ENCODE measurements around the gene EFNA1. TPM values are rescaled to one million over a fixed set of nuclear protein-coding genes. Genes with fewer than 3 reads are reported as not detected.

EFNA1 gene
- polyA plus RNA-seq, 1 donor from 2014 or later: 0.50 TPM

GRCh38 chr1:155140630-155140953, 12.9 kb downstream of the EFNA1 start:
- no peaks in the 10 kb centered on the region for H3K36me3 ChIP-seq (ENCODE audit: insufficient read depth, low read length)
- no peaks in the 10 kb centered on the region for H3K9me3 ChIP-seq (ENCODE audit: low read length)
- H3K9ac ChIP-seq (ENCODE audit: low read length): peak overlapping the region; percentile 79
- no peaks in the 10 kb centered on the region for H3K27me3 ChIP-seq (ENCODE audit: insufficient read depth, low read depth, low read length)
- H3K27ac ChIP-seq (ENCODE audit: low read length): peak overlapping the region; percentile 65
- no peak for TF ChIP-seq EP300 (conservative IDR thresholded peaks at IDR 0.05; ENCODE audit: poor library complexity, severe bottlenecking)
- peaks cover 10% of the 10 kb centered on the region for H3K79me2 ChIP-seq (replicated peaks; ENCODE audit: insufficient read depth, low read length)
- no peaks in the 10 kb centered on the region for H3K9me2 ChIP-seq (ENCODE audit: insufficient read depth, low read length)
- no peaks in the 10 kb centered on the region for H4K20me1 ChIP-seq (ENCODE audit: insufficient read depth)
- H3K4me2 ChIP-seq (ENCODE audit: low read length): peak overlapping the region; percentile 69
- H2AFZ ChIP-seq (ENCODE audit: low read depth, low read length): peak overlapping the region; percentile 94
- peak overlapping the region; percentile 99 for H3K4me3 ChIP-seq (ENCODE audit: low read length)
- H3F3A ChIP-seq (ENCODE audit: insufficient read depth, low read length, poor library complexity, severe bottlenecking): no peaks in the 10 kb centered on the region

GRCh38 chr1:155141749-155142148, 14.1 kb downstream of the EFNA1 start:
- H3F3A ChIP-seq (ENCODE audit: insufficient read depth, low read length, poor library complexity, severe bottlenecking): no peaks in the 10 kb centered on the region
- peaks cover 10% of the 10 kb centered on the region for H3K79me2 ChIP-seq (replicated peaks; ENCODE audit: insufficient read depth, low read length)
- TF ChIP-seq RAD21 (conservative IDR thresholded peaks at IDR 0.05) (no peak), EP300 (conservative IDR thresholded peaks at IDR 0.05; ENCODE audit: poor library complexity, severe bottlenecking) (no peak), REST (IDR thresholded peaks at IDR 0.05; ENCODE audit: borderline replicate concordance) (no peak), POLR2AphosphoS5 (IDR thresholded peaks at IDR 0.05) (no peak), EZH2 (IDR thresholded peaks at IDR 0.05; ENCODE audit: borderline replicate concordance, insufficient read depth, low read length, poor library complexity, severe bottlenecking) (no peak), CTCF (IDR thresholded peaks at IDR 0.05; ENCODE audit: poor library complexity, severe bottlenecking) (no peak), SMC3 (conservative IDR thresholded peaks at IDR 0.05; ENCODE audit: poor library complexity) (no peak), MXI1 (conservative IDR thresholded peaks at IDR 0.05; ENCODE audit: poor library complexity, severe bottlenecking) (no peak), TAF1 (IDR thresholded peaks at IDR 0.05; ENCODE audit: low read depth) (no peak)
- H4K20me1 ChIP-seq (ENCODE audit: insufficient read depth): no peaks in the 10 kb centered on the region
- no peak overlapping the region for H2AFZ ChIP-seq (ENCODE audit: low read depth, low read length)
- no peaks in the 10 kb centered on the region for H3K9me2 ChIP-seq (ENCODE audit: insufficient read depth, low read length)
- H3K27ac ChIP-seq (ENCODE audit: low read length): no peak overlapping the region
- H3K36me3 ChIP-seq (ENCODE audit: insufficient read depth, low read length): no peaks in the 10 kb centered on the region
- H3K4me3 ChIP-seq (ENCODE audit: low read length): no peak overlapping the region
- H3K27me3 ChIP-seq (ENCODE audit: insufficient read depth, low read depth, low read length): no peaks in the 10 kb centered on the region
- H3K4me2 ChIP-seq (ENCODE audit: low read length): no peak overlapping the region
- no peaks in the 10 kb centered on the region for H3K9me3 ChIP-seq (ENCODE audit: low read length)
- H3K9ac ChIP-seq (ENCODE audit: low read length): no peak overlapping the region

- Histone ChIP-seq H3K27me3 (ENCODE audit: insufficient read depth, low read depth, low read length) (no peaks in the 10 kb centered on the region), H4K20me1 (ENCODE audit: insufficient read depth) (no peaks in the 10 kb centered on the region), H3K9me2 (ENCODE audit: insufficient read depth, low read length) (no peaks in the 10 kb centered on the region), H3F3A (ENCODE audit: insufficient read depth, low read length, poor library complexity, severe bottlenecking) (no peaks in the 10 kb centered on the region), H3K36me3 (ENCODE audit: insufficient read depth, low read length) (no peaks in the 10 kb centered on the region), H3K9ac (ENCODE audit: low read length) (no peak overlapping the region), H3K4me3 (ENCODE audit: low read length) (no peak overlapping the region), H3K27ac (ENCODE audit: low read length) (no peak overlapping the region), H3K79me2 (replicated peaks; ENCODE audit: insufficient read depth, low read length) (no peaks in the 10 kb centered on the region), H2AFZ (ENCODE audit: low read depth, low read length) (no peak overlapping the region), H3K9me3 (ENCODE audit: low read length) (no peaks in the 10 kb centered on the region), H3K4me2 (ENCODE audit: low read length) (no peak overlapping the region)
- TF ChIP-seq CTCF (IDR thresholded peaks at IDR 0.05; ENCODE audit: poor library complexity, severe bottlenecking) (no peak), REST (IDR thresholded peaks at IDR 0.05; ENCODE audit: borderline replicate concordance) (no peak), MXI1 (conservative IDR thresholded peaks at IDR 0.05; ENCODE audit: poor library complexity, severe bottlenecking) (no peak), POLR2AphosphoS5 (IDR thresholded peaks at IDR 0.05) (no peak), RAD21 (conservative IDR thresholded peaks at IDR 0.05) (no peak), EZH2 (IDR thresholded peaks at IDR 0.05; ENCODE audit: borderline replicate concordance, insufficient read depth, low read length, poor library complexity, severe bottlenecking) (no peak), EP300 (conservative IDR thresholded peaks at IDR 0.05; ENCODE audit: poor library complexity, severe bottlenecking) (no peak), SMC3 (conservative IDR thresholded peaks at IDR 0.05; ENCODE audit: poor library complexity) (no peak), TAF1 (IDR thresholded peaks at IDR 0.05; ENCODE audit: low read depth) (no peak)
Observed at GRCh38 chr1:155145491-155145890, 17.8 kb downstream of the EFNA1 start.

All from neural cell (in vitro differentiated cells).